Osteoblast (primary cell): ENCODE data around the gene GABBR2. TPM values are rescaled to one million over a fixed set of nuclear protein-coding genes. Genes with fewer than 3 reads are reported as not detected.

Source experiments
- DNase-seq: peaks from one replicate; pipeline ENCODE4 v3.0.0; 2011; ENCODE audit warnings: low spot score, mixed read lengths; ENCODE audit not compliant: insufficient read length; ENCODE audit errors: missing footprints
- H2AFZ ChIP-seq: 2 replicates; pipeline ENCODE4 v1.6.0; 2011; ENCODE audit warnings: mild to moderate bottlenecking, low read length
- H3K27ac ChIP-seq: 2 replicates; pipeline ENCODE4 v1.5.1; 2011; ENCODE audit warnings: mild to moderate bottlenecking, low read depth, low read length, moderate library complexity
- H3K27me3 ChIP-seq: 2 replicates; pipeline ENCODE4 v1.6.0; 2012; ENCODE audit warnings: mild to moderate bottlenecking, control low read depth, inconsistent platforms, low read length, moderate library complexity; ENCODE audit not compliant: insufficient read depth
- H3K36me3 ChIP-seq: 2 replicates; pipeline ENCODE4 v1.5.1; 2011; ENCODE audit warnings: mild to moderate bottlenecking, low read length, control low read depth, moderate library complexity; ENCODE audit not compliant: insufficient read depth
- H3K4me1 ChIP-seq: 2 replicates; pipeline ENCODE4 v1.5.1; 2011; ENCODE audit warnings: mild to moderate bottlenecking, low read length, control low read depth, moderate library complexity; ENCODE audit not compliant: insufficient read depth
- H3K4me2 ChIP-seq: 2 replicates; pipeline ENCODE4 v1.6.0; 2011; ENCODE audit warnings: mild to moderate bottlenecking, low read length; ENCODE audit not compliant: insufficient read depth
- H3K4me3 ChIP-seq: fragments of 200-600 bp; sonication (generic); 3 replicates; pipeline ENCODE4 v1.5.1; 2012; ENCODE audit warnings: mild to moderate bottlenecking, low read length, inconsistent platforms; ENCODE audit not compliant: insufficient read depth
- H3K79me2 ChIP-seq: 2 replicates; pipeline ENCODE4 v1.6.0; 2012; ENCODE audit warnings: mild to moderate bottlenecking, low read length, control low read depth, inconsistent platforms; ENCODE audit not compliant: insufficient read depth
- H3K9me3 ChIP-seq: 2 replicates; pipeline ENCODE4 v1.5.1; 2011; ENCODE audit warnings: low read depth, low read length, control low read depth
- H4K20me1 ChIP-seq: 2 replicates; pipeline ENCODE4 v1.6.0; 2012; ENCODE audit warnings: mild to moderate bottlenecking, low read length, control low read depth; ENCODE audit not compliant: insufficient read depth
- total RNA-seq: library from RNA; depleted of rRNA; stranded (reverse); fragments of >200 nt; gene quantifications from 2 replicates; pipeline ENCODE4 v1.2.3, GENCODE V29; 2012
- TF ChIP-seq, protein P1 (sequence below): IDR thresholded peaks from 2 replicates; pipeline ENCODE4 v1.5.1; 2011; ENCODE audit warnings: mild to moderate bottlenecking, low read depth, low read length, moderate library complexity; ENCODE audit errors: extremely low read depth

GABBR2 gene
- total RNA-seq, 1 donor = under 0.01 TPM

DNA sequence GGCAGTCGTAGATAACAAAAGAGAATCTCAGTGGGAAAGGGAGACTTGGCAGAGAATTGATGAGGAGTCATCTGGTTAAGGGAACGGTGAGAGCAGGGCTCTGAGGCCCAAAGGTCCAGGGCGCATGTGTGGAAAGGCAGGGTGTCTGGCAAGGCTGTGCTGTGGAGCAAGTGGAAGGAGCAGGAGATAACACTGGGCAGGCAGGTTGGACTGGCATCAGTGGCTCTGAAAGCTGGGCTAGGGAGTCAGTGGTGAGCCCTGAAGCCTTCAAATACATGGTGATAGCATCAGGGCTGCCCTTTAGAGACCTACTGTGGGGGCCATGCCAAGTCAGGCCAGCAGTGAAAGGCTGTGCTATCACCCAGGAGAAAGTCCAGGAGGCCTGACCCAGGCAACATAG, 131.3 kb downstream of the GABBR2 start:
- Histone ChIP-seq H2AFZ (no peak overlapping the region), H3K4me3 (no peak overlapping the region), H3K4me2 (no peak overlapping the region), H3K79me2 (no peaks in the 10 kb centered on the region), H3K27ac (no peak overlapping the region), H3K27me3 (peaks cover 41% of the 10 kb centered on the region), H3K9me3 (no peaks in the 10 kb centered on the region), H4K20me1 (no peaks in the 10 kb centered on the region), H3K36me3 (no peaks in the 10 kb centered on the region), H3K4me1 (peaks cover 4% of the 10 kb centered on the region)
- no peak for DNase-seq
- TF ChIP-seq, protein P1, sequence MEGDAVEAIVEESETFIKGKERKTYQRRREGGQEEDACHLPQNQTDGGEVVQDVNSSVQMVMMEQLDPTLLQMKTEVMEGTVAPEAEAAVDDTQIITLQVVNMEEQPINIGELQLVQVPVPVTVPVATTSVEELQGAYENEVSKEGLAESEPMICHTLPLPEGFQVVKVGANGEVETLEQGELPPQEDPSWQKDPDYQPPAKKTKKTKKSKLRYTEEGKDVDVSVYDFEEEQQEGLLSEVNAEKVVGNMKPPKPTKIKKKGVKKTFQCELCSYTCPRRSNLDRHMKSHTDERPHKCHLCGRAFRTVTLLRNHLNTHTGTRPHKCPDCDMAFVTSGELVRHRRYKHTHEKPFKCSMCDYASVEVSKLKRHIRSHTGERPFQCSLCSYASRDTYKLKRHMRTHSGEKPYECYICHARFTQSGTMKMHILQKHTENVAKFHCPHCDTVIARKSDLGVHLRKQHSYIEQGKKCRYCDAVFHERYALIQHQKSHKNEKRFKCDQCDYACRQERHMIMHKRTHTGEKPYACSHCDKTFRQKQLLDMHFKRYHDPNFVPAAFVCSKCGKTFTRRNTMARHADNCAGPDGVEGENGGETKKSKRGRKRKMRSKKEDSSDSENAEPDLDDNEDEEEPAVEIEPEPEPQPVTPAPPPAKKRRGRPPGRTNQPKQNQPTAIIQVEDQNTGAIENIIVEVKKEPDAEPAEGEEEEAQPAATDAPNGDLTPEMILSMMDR = no peak

DNA sequence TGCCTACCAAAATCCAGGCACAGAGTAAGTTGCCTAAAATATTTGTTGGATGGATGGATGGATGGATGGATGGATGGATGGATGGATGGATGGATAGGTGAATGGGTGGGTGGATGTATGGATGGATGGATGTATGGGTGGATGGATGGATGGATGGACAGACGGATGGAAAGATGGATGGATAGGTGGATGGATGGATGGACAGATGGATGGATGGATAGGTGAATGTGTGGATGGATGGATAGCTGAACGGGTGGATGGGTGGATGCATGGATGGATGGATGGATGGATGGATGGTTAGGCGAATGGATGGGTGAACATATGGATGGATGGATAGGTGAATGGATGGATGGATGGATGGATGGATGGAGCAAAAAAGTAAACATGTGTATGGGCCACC, 131.9 kb downstream of the GABBR2 start:
- Histone ChIP-seq H4K20me1 (no peaks in the 10 kb centered on the region), H3K27ac (no peak overlapping the region), H3K4me1 (peaks cover 4% of the 10 kb centered on the region), H3K4me2 (no peak overlapping the region), H3K9me3 (no peaks in the 10 kb centered on the region), H3K36me3 (no peaks in the 10 kb centered on the region), H2AFZ (no peak overlapping the region), H3K27me3 (peaks cover 35% of the 10 kb centered on the region), H3K79me2 (no peaks in the 10 kb centered on the region), H3K4me3 (no peak overlapping the region)
- DNase-seq = no peak
- TF ChIP-seq, protein P1 = no peak

DNA sequence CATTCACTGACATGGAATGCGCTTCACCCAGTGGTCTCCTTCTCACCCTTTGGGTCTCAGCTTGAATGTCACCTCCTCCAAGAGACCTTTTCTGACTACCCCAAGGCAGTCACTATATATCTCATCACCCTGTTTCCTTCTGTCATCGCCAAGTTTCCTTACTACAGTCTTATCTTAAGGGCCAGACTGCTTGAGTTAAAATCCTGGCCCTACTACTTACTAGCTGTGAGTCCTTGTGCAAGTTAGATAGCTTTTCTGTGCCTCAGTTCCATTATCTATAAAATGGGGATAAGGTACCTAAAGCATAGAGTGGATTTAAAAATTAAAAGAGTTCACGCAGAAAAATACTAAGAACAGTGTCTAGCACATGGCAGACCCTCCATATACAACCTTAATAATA, 132.4 kb downstream of the GABBR2 start:
- Histone ChIP-seq H3K9me3 (no peaks in the 10 kb centered on the region), H3K4me2 (no peak overlapping the region), H3K27ac (no peak overlapping the region), H3K4me1 (peaks cover 4% of the 10 kb centered on the region), H3K27me3 (peaks cover 33% of the 10 kb centered on the region), H4K20me1 (no peaks in the 10 kb centered on the region), H3K79me2 (no peaks in the 10 kb centered on the region), H3K36me3 (no peaks in the 10 kb centered on the region), H2AFZ (no peak overlapping the region), H3K4me3 (no peak overlapping the region)
- DNase-seq = no peak
- TF ChIP-seq, protein P1 = no peak

DNA sequence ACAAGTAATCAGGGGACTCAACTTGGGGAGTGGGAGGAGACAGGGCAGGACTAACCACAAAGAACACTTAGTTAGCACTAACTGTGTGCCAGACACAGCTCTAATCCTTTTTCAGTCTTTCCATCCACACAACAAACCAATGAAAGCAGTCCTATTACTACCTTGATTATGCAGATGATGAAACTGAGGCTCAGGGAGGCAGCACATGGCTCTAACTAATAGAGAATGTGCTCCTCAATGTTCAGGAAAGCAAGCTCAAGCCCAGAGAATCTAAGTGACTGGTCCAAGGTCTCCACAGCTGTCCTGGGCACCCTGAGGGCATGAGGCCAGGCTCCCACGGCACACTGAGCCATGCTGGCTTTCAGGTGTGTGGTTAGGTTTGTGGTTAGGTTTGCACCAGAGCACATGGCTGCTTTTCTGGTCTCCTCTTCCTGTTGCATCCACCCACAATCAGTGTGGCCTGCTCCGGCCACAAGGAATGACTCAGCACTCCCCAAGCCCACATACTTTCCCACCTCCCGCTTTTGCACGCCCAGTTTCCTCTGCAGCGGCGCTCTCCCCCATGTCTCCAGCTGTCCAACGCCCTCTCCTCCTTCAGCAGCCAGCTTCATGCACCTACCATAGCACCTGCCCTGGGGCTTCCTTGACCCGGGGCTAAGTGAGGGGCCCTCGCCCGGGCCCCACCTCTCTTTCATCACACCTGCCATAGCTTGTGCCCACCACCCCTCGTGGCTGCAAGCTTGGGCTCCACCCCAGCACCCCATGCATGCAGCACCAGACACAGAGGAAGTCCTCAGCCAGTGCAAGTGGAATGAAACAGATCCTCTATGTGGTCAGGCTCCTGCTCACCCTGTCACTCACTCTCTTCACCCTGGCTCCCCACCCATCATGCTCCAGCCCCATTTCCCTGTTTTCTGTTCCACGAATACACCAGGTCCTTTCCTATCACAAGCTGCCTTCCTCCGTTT, 133.1 kb downstream of the GABBR2 start:
- no peaks in the 10 kb centered on the region for H4K20me1 ChIP-seq
- H2AFZ ChIP-seq = peak overlapping the region; percentile 37
- no peaks in the 10 kb centered on the region for H3K9me3 ChIP-seq
- peaks cover 4% of the 10 kb centered on the region for H3K4me1 ChIP-seq
- no peak overlapping the region for H3K4me3 ChIP-seq
- no peaks in the 10 kb centered on the region for H3K79me2 ChIP-seq
- H3K4me2 ChIP-seq = no peak overlapping the region
- DNase-seq = peak; percentile 85
- H3K27ac ChIP-seq = no peak overlapping the region
- peaks cover 27% of the 10 kb centered on the region for H3K27me3 ChIP-seq
- TF ChIP-seq, protein P1 = no peak
- no peaks in the 10 kb centered on the region for H3K36me3 ChIP-seq
